Progenitor cell of endocrine pancreas (in vitro differentiated cells): ENCODE measurements around the gene OLFM1. TPM values are rescaled to one million over a fixed set of nuclear protein-coding genes. Genes with fewer than 3 reads are reported as not detected.

ENCODE experiments used
- DNase-seq: peaks from one replicate; pipeline ENCODE4 v3.0.0; 2021; ENCODE audit warnings: low spot score; ENCODE audit not compliant: unreplicated experiment
- H3K27ac Mint-ChIP-seq: 2 replicates; pipeline ENCODE4 v1.8.0; 2021; ENCODE audit warnings: mild to moderate bottlenecking, moderate library complexity, mixed read lengths
- H3K27me3 Mint-ChIP-seq: 2 replicates; pipeline ENCODE4 v1.8.0; 2021; ENCODE audit warnings: mixed read lengths
- H3K36me3 Mint-ChIP-seq: 2 replicates; pipeline ENCODE4 v1.8.0; 2022; ENCODE audit warnings: mixed read lengths; ENCODE audit not compliant: insufficient read depth
- H3K4me1 Mint-ChIP-seq: 2 replicates; pipeline ENCODE4 v1.8.0; 2021; ENCODE audit warnings: low read depth, mixed read lengths
- H3K4me3 Mint-ChIP-seq: 2 replicates; pipeline ENCODE4 v1.8.0; 2021; ENCODE audit warnings: low read depth, mild to moderate bottlenecking, moderate library complexity, mixed read lengths
- H3K9me3 Mint-ChIP-seq: 2 replicates; pipeline ENCODE4 v1.8.0; 2021; ENCODE audit warnings: low read depth, mixed read lengths
- CTCF ChIP-seq: fragments of 200-600 bp; sonication (generic); IDR thresholded peaks from one replicate; pipeline ENCODE4 v1.5.0; 2021; ENCODE audit warnings: antibody characterized with exemption, mild to moderate bottlenecking; ENCODE audit not compliant: unreplicated experiment
- total RNA-seq: library from RNA; stranded (reverse); gene quantifications from 2 replicates; pipeline ENCODE4 v1.2.1, GENCODE V29; 2021

Gene OLFM1
- total RNA-seq, 1 donor from 2014 or later = 1.7 TPM

GRCh38 chr9:135093111-135093510, 5.6 kb downstream of the OLFM1 start:
- DNase-seq = no peak
- Mint-ChIP-seq H3K36me3 (no peaks in the 10 kb centered on the region), H3K4me3 (no peak overlapping the region), H3K4me1 (peaks cover 9% of the 10 kb centered on the region), H3K27me3 (peaks cover 92% of the 10 kb centered on the region), H3K9me3 (no peaks in the 10 kb centered on the region), H3K27ac (no peak overlapping the region)
- TF ChIP-seq CTCF = no peak

GRCh38 chr9:135093911-135094584, 6.6 kb downstream of the OLFM1 start:
- Mint-ChIP-seq H3K4me1 (peaks cover 9% of the 10 kb centered on the region), H3K36me3 (no peaks in the 10 kb centered on the region), H3K27me3 (peaks cover 95% of the 10 kb centered on the region), H3K4me3 (no peak overlapping the region), H3K9me3 (no peaks in the 10 kb centered on the region), H3K27ac (no peak overlapping the region)
- TF ChIP-seq CTCF = no peak
- no peak for DNase-seq

GRCh38 chr9:135095470-135096407, 8.3 kb downstream of the OLFM1 start:
- Mint-ChIP-seq H3K27me3 (peaks cover 95% of the 10 kb centered on the region), H3K4me1 (peaks cover 9% of the 10 kb centered on the region), H3K36me3 (no peaks in the 10 kb centered on the region), H3K9me3 (no peaks in the 10 kb centered on the region), H3K4me3 (no peak overlapping the region), H3K27ac (no peak overlapping the region)
- no peak for DNase-seq
- TF ChIP-seq CTCF = no peak

GRCh38 chr9:135096408-135096895, 9.0 kb downstream of the OLFM1 start:
- Mint-ChIP-seq H3K27ac (no peak overlapping the region), H3K27me3 (peaks cover 96% of the 10 kb centered on the region), H3K4me3 (no peak overlapping the region), H3K9me3 (no peaks in the 10 kb centered on the region), H3K36me3 (no peaks in the 10 kb centered on the region), H3K4me1 (peaks cover 9% of the 10 kb centered on the region)
- TF ChIP-seq CTCF = no peak
- no peak for DNase-seq

- peaks cover 9% of the 10 kb centered on the region for H3K4me1 Mint-ChIP-seq
- H3K36me3 Mint-ChIP-seq = no peaks in the 10 kb centered on the region
- H3K27me3 Mint-ChIP-seq = peaks cover 88% of the 10 kb centered on the region
- H3K4me3 Mint-ChIP-seq = no peak overlapping the region
- TF ChIP-seq CTCF = no peak
- H3K27ac Mint-ChIP-seq = no peak overlapping the region
- peak; percentile 79 for DNase-seq
- H3K9me3 Mint-ChIP-seq = no peaks in the 10 kb centered on the region
Observed at GRCh38 chr9:135098400-135099105, 11.1 kb downstream of the OLFM1 start.
